Measurements from ENCODE around the gene GTF2IRD1. TPM values are rescaled to one million over a fixed set of nuclear protein-coding genes. Genes with fewer than 3 reads are reported as not detected.
"Not testable (repeated sequence)": the region's sequence is repeated elsewhere in the genome, so short reads cannot be mapped to it uniquely, and the experiment has no call there.

Gene GTF2IRD1
- total RNA-seq, 1 donor from 2014 or later = 16.3 TPM

GRCh38 chr7:74545921-74546320, 92.2 kb downstream of the GTF2IRD1 start:
- no peak overlapping the region for H3K27ac ChIP-seq
- TF ChIP-seq, protein P1, sequence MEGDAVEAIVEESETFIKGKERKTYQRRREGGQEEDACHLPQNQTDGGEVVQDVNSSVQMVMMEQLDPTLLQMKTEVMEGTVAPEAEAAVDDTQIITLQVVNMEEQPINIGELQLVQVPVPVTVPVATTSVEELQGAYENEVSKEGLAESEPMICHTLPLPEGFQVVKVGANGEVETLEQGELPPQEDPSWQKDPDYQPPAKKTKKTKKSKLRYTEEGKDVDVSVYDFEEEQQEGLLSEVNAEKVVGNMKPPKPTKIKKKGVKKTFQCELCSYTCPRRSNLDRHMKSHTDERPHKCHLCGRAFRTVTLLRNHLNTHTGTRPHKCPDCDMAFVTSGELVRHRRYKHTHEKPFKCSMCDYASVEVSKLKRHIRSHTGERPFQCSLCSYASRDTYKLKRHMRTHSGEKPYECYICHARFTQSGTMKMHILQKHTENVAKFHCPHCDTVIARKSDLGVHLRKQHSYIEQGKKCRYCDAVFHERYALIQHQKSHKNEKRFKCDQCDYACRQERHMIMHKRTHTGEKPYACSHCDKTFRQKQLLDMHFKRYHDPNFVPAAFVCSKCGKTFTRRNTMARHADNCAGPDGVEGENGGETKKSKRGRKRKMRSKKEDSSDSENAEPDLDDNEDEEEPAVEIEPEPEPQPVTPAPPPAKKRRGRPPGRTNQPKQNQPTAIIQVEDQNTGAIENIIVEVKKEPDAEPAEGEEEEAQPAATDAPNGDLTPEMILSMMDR (IDR thresholded peaks at IDR 0.05) = no peak
- no peak for ATAC-seq
- intact Hi-C loops (cut with DNase I) = no loop called here
- DNase-seq = no peak
- peaks cover 11% of the 10 kb centered on the region for H3K36me3 ChIP-seq
- no peaks in the 10 kb centered on the region for H3K4me1 ChIP-seq
- H3K9me3 ChIP-seq = peaks cover 6% of the 10 kb centered on the region
- H3K27me3 ChIP-seq (ENCODE audit: low read depth) = no peaks in the 10 kb centered on the region
- no peak overlapping the region for H3K4me3 ChIP-seq

DNA sequence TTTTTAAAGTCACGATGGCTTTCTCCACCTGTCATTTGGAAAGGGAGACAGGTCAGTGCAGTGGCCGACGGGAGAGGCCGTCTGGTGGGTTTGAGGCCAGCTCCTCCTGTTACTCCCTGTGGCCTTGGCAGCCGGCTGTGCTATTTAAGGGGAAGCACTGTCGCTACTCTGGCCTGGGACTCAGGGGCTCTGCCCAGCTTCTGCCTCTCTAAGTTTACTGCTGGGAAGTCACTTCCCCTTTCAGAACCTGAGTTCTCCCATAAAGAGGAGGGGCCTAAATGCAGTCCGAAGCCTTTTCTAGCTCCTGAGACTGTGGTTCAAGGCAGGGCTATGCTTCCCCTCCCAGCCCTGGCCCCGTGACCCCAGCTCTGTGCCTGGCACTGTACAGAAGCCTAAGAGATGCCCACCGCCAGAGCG, 99.9 kb downstream of the GTF2IRD1 start:
- H3K36me3 ChIP-seq; DNase-seq; intact Hi-C loops (cut with DNase I); H3K4me3 ChIP-seq; H3K27me3 ChIP-seq (ENCODE audit: low read depth); H3K9me3 ChIP-seq; H3K27ac ChIP-seq; H3K4me1 ChIP-seq: not testable (repeated sequence)
- ATAC-seq = peak; percentile 57 to 74

GRCh38 chr7:74554178-74554577, 100.5 kb downstream of the GTF2IRD1 start:
- ATAC-seq = no peak
- peaks cover 14% of the 10 kb centered on the region for H3K36me3 ChIP-seq
- intact Hi-C loops (cut with DNase I) = no loop called here

DNA sequence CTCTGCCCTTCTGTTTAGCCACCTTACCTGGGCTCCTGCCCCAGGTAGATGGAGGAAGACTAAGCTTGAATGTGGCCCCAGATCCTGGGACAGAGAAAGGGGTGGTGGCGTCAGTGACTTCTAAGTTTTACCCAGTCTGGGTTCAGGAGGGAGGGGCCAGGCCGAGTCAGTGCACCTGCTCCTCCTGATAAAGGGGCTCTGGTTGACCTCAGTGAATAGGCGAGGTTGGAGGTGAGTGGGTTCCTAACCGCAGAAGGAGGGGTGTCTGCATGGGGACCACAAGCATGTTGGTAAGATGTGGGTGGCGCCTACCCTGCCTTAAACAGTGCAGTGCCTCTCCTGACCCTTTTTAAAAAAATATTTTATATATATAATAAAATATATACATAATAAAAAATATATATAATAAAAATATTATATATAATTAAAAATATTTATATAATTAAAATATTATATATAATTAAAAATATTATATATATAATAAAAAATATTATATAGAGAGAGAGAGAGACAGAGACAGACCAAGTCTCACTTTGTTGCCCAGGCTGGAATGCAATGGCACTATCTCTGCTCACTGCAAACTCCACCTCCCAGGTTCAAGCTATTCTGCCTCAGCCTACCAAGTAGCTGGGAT, 106.5 kb downstream of the GTF2IRD1 start:
- Histone ChIP-seq H3K27ac (no peak overlapping the region), H3K27me3 (ENCODE audit: low read depth) (no peaks in the 10 kb centered on the region), H3K4me3 (no peak overlapping the region), H3K4me1 (no peaks in the 10 kb centered on the region), H3K9me3 (no peaks in the 10 kb centered on the region), H3K36me3 (peaks cover 21% of the 10 kb centered on the region)
- TF ChIP-seq, protein P1 (IDR thresholded peaks at IDR 0.05) = no peak
- DNase-seq = no peak
- no peak for ATAC-seq
- intact Hi-C loops (cut with DNase I) = no loop called here

More at GRCh38 chr7:74554178-74554577, 100.5 kb downstream of the GTF2IRD1 start:
- Histone ChIP-seq H3K27me3 (ENCODE audit: low read depth) (no peaks in the 10 kb centered on the region), H3K4me1 (no peaks in the 10 kb centered on the region), H3K4me3 (no peak overlapping the region), H3K27ac (no peak overlapping the region), H3K9me3 (no peaks in the 10 kb centered on the region)
- TF ChIP-seq, protein P1 (IDR thresholded peaks at IDR 0.05) = no peak
- no peak for DNase-seq

- ATAC-seq = no peak
- intact Hi-C loops (cut with DNase I) = no loop called here
- H3K27ac ChIP-seq = no peak overlapping the region
- no peak overlapping the region for H3K4me3 ChIP-seq
- H3K4me1 ChIP-seq = no peaks in the 10 kb centered on the region
- H3K36me3 ChIP-seq = peaks cover 21% of the 10 kb centered on the region
- DNase-seq = no peak
- H3K9me3 ChIP-seq = no peaks in the 10 kb centered on the region
- TF ChIP-seq, protein P1 (IDR thresholded peaks at IDR 0.05) = no peak
- no peaks in the 10 kb centered on the region for H3K27me3 ChIP-seq (ENCODE audit: low read depth)
Observed at GRCh38 chr7:74561898-74562613, 108.3 kb downstream of the GTF2IRD1 start.

DNA sequence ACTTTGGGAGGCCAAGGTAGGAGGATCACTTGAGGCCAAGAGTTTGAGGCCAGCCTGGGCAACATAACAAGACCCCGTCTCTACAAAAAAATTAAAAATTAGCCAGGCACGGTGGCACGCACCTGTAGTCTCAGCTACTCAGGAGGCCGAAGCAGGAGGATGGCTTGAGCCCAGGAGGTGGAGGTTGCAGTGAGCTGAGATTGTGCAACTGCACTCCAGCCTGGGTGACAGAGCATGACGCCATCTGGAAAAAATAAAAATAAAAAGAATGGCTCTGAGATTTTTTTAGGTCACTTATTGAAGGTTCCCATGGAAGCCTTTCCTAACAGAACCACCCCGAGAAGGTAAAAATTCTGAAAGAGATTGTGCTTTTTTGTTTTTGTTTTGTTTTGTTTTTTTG, 109.9 kb downstream of the GTF2IRD1 start:
- DNase-seq; ATAC-seq; H3K27ac ChIP-seq; H3K27me3 ChIP-seq (ENCODE audit: low read depth); H3K4me1 ChIP-seq; intact Hi-C loops (cut with DNase I); H3K9me3 ChIP-seq; H3K4me3 ChIP-seq: not testable (repeated sequence)
- peaks cover 12% of the 10 kb centered on the region for H3K36me3 ChIP-seq

All from lower lobe of right lung (tissue), 2 donors.